Measurements from ENCODE around the gene ZNRF3. TPM values are rescaled to one million over a fixed set of nuclear protein-coding genes. Genes with fewer than 3 reads are reported as not detected.
A peak's percentile ranks its signal among the peaks of the same experiment; 100 is the strongest.

The ZNRF3 gene
- total RNA-seq, 1 donor from 2014 or later, result 4.1 TPM

- H3K27ac Mint-ChIP-seq, result peak overlapping the region; percentile 96
- H2AFZ ChIP-seq (replicated peaks), result no peak overlapping the region
- H3K4me1 Mint-ChIP-seq, result peaks cover 65% of the 10 kb centered on the region
- no peak overlapping the region for H3K27ac ChIP-seq
- H3K4me1 ChIP-seq, result peaks cover 27% of the 10 kb centered on the region
- H3K4me2 ChIP-seq, result peak overlapping the region; percentile 20
- H4K20me1 ChIP-seq (ENCODE audit: low read depth), result peaks cover 17% of the 10 kb centered on the region
- TF ChIP-seq CTCF (IDR thresholded peaks at IDR 0.05), result no peak
- TF ChIP-seq EZH2phosphoT487 (IDR thresholded peaks at IDR 0.05), result no peak
- TF ChIP-seq EZH2 (IDR thresholded peaks at IDR 0.05), result no peak
- DNase-seq (ENCODE audit: low spot score), result no peak
- peaks cover 99% of the 10 kb centered on the region for H3K79me2 ChIP-seq (ENCODE audit: low read depth)
- H3K4me3 Mint-ChIP-seq, result no peak overlapping the region
- peaks cover 7% of the 10 kb centered on the region for H3F3A ChIP-seq (ENCODE audit: low read depth)
- no peaks in the 10 kb centered on the region for H3K9me3 ChIP-seq (ENCODE audit: low read depth)
- no peaks in the 10 kb centered on the region for H3K27me3 ChIP-seq
- peaks cover 37% of the 10 kb centered on the region for H3K9me3 Mint-ChIP-seq
- no peaks in the 10 kb centered on the region for H3K36me3 ChIP-seq
- H3K27me3 Mint-ChIP-seq (ENCODE audit: insufficient read depth, low read depth), result peaks cover 4% of the 10 kb centered on the region
- H3K36me3 Mint-ChIP-seq, result peaks cover 71% of the 10 kb centered on the region
- H3K4me3 ChIP-seq, result no peak overlapping the region
- no peak overlapping the region for H3K9ac ChIP-seq
These were observed 69.5 kb downstream of the ZNRF3 start for GRCh38 chr22:28952857-28953256.

- H3K9ac ChIP-seq, result no peak overlapping the region
- peaks cover 98% of the 10 kb centered on the region for H3K79me2 ChIP-seq (ENCODE audit: low read depth)
- no peak overlapping the region for H3K4me3 ChIP-seq
- peaks cover 27% of the 10 kb centered on the region for H3K4me1 ChIP-seq
- peaks cover 68% of the 10 kb centered on the region for H3K4me1 Mint-ChIP-seq
- no peaks in the 10 kb centered on the region for H3K9me3 ChIP-seq (ENCODE audit: low read depth)
- peak overlapping the region; percentile 96 for H3K27ac Mint-ChIP-seq
- no peaks in the 10 kb centered on the region for H3K27me3 ChIP-seq
- no peak for TF ChIP-seq CTCF (IDR thresholded peaks at IDR 0.05)
- no peak for TF ChIP-seq EZH2phosphoT487 (IDR thresholded peaks at IDR 0.05)
- TF ChIP-seq EZH2 (IDR thresholded peaks at IDR 0.05), result no peak
- H3F3A ChIP-seq (ENCODE audit: low read depth), result peaks cover 7% of the 10 kb centered on the region
- H3K27ac ChIP-seq, result no peak overlapping the region
- H3K4me2 ChIP-seq, result no peak overlapping the region
- peaks cover 73% of the 10 kb centered on the region for H3K36me3 Mint-ChIP-seq
- peaks cover 17% of the 10 kb centered on the region for H4K20me1 ChIP-seq (ENCODE audit: low read depth)
- H3K9me3 Mint-ChIP-seq, result peaks cover 36% of the 10 kb centered on the region
- H3K4me3 Mint-ChIP-seq, result no peak overlapping the region
- H2AFZ ChIP-seq (replicated peaks), result no peak overlapping the region
- no peaks in the 10 kb centered on the region for H3K36me3 ChIP-seq
- no peak for DNase-seq (ENCODE audit: low spot score)
- peaks cover 4% of the 10 kb centered on the region for H3K27me3 Mint-ChIP-seq (ENCODE audit: insufficient read depth, low read depth)
These were observed 70.0 kb downstream of the ZNRF3 start for GRCh38 chr22:28953403-28953802.

- no peak overlapping the region for H3K9ac ChIP-seq
- no peak overlapping the region for H3K27ac Mint-ChIP-seq
These were observed 70.9 kb downstream of the ZNRF3 start for GRCh38 chr22:28953976-28954880.

More at GRCh38 chr22:28953976-28954880, 70.9 kb downstream of the ZNRF3 start:
- Histone ChIP-seq H2AFZ (replicated peaks) (no peak overlapping the region), H3K27me3 (no peaks in the 10 kb centered on the region), H3K4me1 (peaks cover 27% of the 10 kb centered on the region), H3F3A (ENCODE audit: low read depth) (peaks cover 7% of the 10 kb centered on the region), H3K4me2 (no peak overlapping the region), H3K79me2 (ENCODE audit: low read depth) (peaks cover 95% of the 10 kb centered on the region), H3K27ac (no peak overlapping the region), H3K9me3 (ENCODE audit: low read depth) (no peaks in the 10 kb centered on the region), H3K36me3 (no peaks in the 10 kb centered on the region), H4K20me1 (ENCODE audit: low read depth) (peaks cover 17% of the 10 kb centered on the region), H3K4me3 (no peak overlapping the region)
- H3K4me3 Mint-ChIP-seq, result no peak overlapping the region
- peaks cover 68% of the 10 kb centered on the region for H3K4me1 Mint-ChIP-seq
- TF ChIP-seq EZH2 (IDR thresholded peaks at IDR 0.05) (no peak), EZH2phosphoT487 (IDR thresholded peaks at IDR 0.05) (no peak), CTCF (IDR thresholded peaks at IDR 0.05) (no peak)
- no peak for DNase-seq (ENCODE audit: low spot score)
- H3K36me3 Mint-ChIP-seq, result peaks cover 77% of the 10 kb centered on the region
- H3K9me3 Mint-ChIP-seq, result peaks cover 35% of the 10 kb centered on the region
- H3K27me3 Mint-ChIP-seq (ENCODE audit: insufficient read depth, low read depth), result peaks cover 6% of the 10 kb centered on the region
